B cell (primary cell): ENCODE results near the gene ACO2. TPM values are rescaled to one million over a fixed set of nuclear protein-coding genes. Genes with fewer than 3 reads are reported as not detected.

Experiments
- ATAC-seq: fragments of 200-7000 bp; cut with Tn5 transposase; one replicate; pipeline ENCODE4 v1.10.0; 2021; ENCODE audit warnings: low read depth, mild to moderate bottlenecking, moderate number of reproducible peaks, moderate library complexity
- CTCF ChIA-PET: fragments of 350-600 bp; sonication (Branson Sonifier 250); formaldehyde crosslinking; loops from one replicate; lab custom pipeline; 2021; ENCODE audit warnings: antibody characterized with exemption, inconsistent platforms; lab: Charles Lee
- POLR2A ChIA-PET: fragments of 350-600 bp; sonication (Branson Sonifier 250); formaldehyde crosslinking; loops from one replicate; lab custom pipeline; 2021; ENCODE audit warnings: antibody characterized with exemption; lab: Charles Lee
- DNase-seq: peaks from one replicate; pipeline ENCODE4 v3.0.0; 2013
- H2AFZ ChIP-seq: 2 replicates; pipeline ENCODE4 v1.6.1; 2012; ENCODE audit warnings: mild to moderate bottlenecking, low read depth, low read length; ENCODE audit not compliant: insufficient read depth, poor library complexity, severe bottlenecking
- H3K27ac ChIP-seq, 2 donors: 1 replicate in 1 of 2; 2 replicates in 1 of 2; pipeline ENCODE4 v1.5.1; 2012 to 2013; ENCODE audit warnings: low read length in 2 of 2, mild to moderate bottlenecking in 2 of 2, moderate library complexity in 1 of 2
- H3K27me3 ChIP-seq, 4 experiments: fragments of 200-600 bp in 1 of 4; sonication (generic) in 1 of 4; replicated peaks in 1 of 4; 1 replicate in 2 of 4; 2 replicates in 2 of 4; pipeline versions ENCODE4 v1.6.1 to v1.7.0; 2013 to 2016; ENCODE audit warnings: low read length in 3 of 4, mild to moderate bottlenecking in 2 of 4, mixed read lengths in 1 of 4, moderate library complexity in 1 of 4; ENCODE audit not compliant: insufficient read depth in 4 of 4, control insufficient read depth in 3 of 4; ENCODE audit errors: control extremely low read depth in 1 of 4
- H3K36me3 ChIP-seq, 2 experiments: replicated peaks in 1 of 2; 1 replicate in 1 of 2; 2 replicates in 1 of 2; pipeline versions ENCODE4 v1.6.1 to v1.7.1; 2013; ENCODE audit warnings: low read length in 1 of 2; ENCODE audit not compliant: insufficient read depth in 2 of 2, control insufficient read depth in 1 of 2; ENCODE audit errors: control extremely low read depth in 1 of 2, extremely low read depth in 1 of 2
- H3K4me1 ChIP-seq, 2 donors: fragments of 200-600 bp in 1 of 2; sonication (generic) in 1 of 2; 1 replicate in 1 of 2; 2 replicates in 1 of 2; pipeline versions ENCODE4 v1.5.1 to v1.6.1; 2013 to 2017; ENCODE audit warnings: low read length in 2 of 2; ENCODE audit not compliant: control insufficient read depth in 2 of 2, insufficient read depth in 2 of 2
- H3K4me2 ChIP-seq: replicated peaks from 2 replicates; pipeline ENCODE3; 2012; ENCODE audit warnings: mild to moderate bottlenecking, low read depth, low read length; ENCODE audit not compliant: poor library complexity, severe bottlenecking
- H3K4me3 ChIP-seq, 5 experiments: fragments of 200-600 bp in 1 of 5; sonication (generic) in 1 of 5; 1 replicate in 3 of 5; 2 replicates in 2 of 5; pipeline versions ENCODE4 v1.5.1 to v1.7.0; 2011 to 2016; ENCODE audit warnings: low read length in 4 of 5, mild to moderate bottlenecking in 4 of 5, low read depth in 2 of 5, control low read depth in 1 of 5, moderate library complexity in 1 of 5; ENCODE audit not compliant: insufficient read depth in 1 of 5; ENCODE audit errors: control extremely low read depth in 1 of 5, extremely low read depth in 1 of 5
- H3K79me2 ChIP-seq: fragments of 200-600 bp; sonication (generic); one replicate; pipeline ENCODE4 v1.6.0; 2016; ENCODE audit warnings: low read length; ENCODE audit not compliant: control insufficient read depth, insufficient read depth
- H3K9ac ChIP-seq: fragments of 200-600 bp; sonication (generic); 2 replicates; pipeline ENCODE4 v1.6.1; 2017; ENCODE audit warnings: mild to moderate bottlenecking, low read length, moderate library complexity
- H3K9me3 ChIP-seq, 3 donors: one replicate each; pipeline versions ENCODE4 v1.6.1 to v1.7.1; 2013; ENCODE audit warnings: low read length in 2 of 3; ENCODE audit not compliant: control insufficient read depth in 2 of 3, insufficient read depth in 1 of 3; ENCODE audit errors: control extremely low read depth in 1 of 3
- H4K20me1 ChIP-seq: 2 replicates; pipeline ENCODE4 v1.6.0; 2012; ENCODE audit warnings: mild to moderate bottlenecking, low read length; ENCODE audit not compliant: insufficient read depth, control insufficient read depth, poor library complexity, severe bottlenecking
- H3K27ac Mint-ChIP-seq: one replicate; pipeline ENCODE4 v1.8.0; 2021; ENCODE audit warnings: mixed read lengths
- H3K27me3 Mint-ChIP-seq: one replicate; pipeline ENCODE4 v1.8.0; 2021; ENCODE audit warnings: mixed read lengths
- H3K4me1 Mint-ChIP-seq: one replicate; pipeline ENCODE4 v1.8.0; 2021; ENCODE audit warnings: mixed read lengths
- H3K4me3 Mint-ChIP-seq: one replicate; pipeline ENCODE4 v1.8.0; 2021; ENCODE audit warnings: mixed read lengths
- H3K9me3 Mint-ChIP-seq: one replicate; pipeline ENCODE4 v1.8.0; 2022; ENCODE audit warnings: mixed read lengths; ENCODE audit not compliant: insufficient read depth
- CTCF ChIP-seq: fragments of 200-600 bp; IDR thresholded peaks from one replicate; pipeline ENCODE4 v1.8.0; 2022; ENCODE audit warnings: antibody characterized with exemption, mild to moderate bottlenecking
- EZH2 ChIP-seq: IDR thresholded peaks from 2 replicates; pipeline ENCODE4 v1.6.1; 2012; ENCODE audit warnings: borderline replicate concordance, low read depth, mild to moderate bottlenecking, moderate library complexity, low read length; ENCODE audit not compliant: insufficient read depth, poor library complexity, severe bottlenecking
- WGBS: methylation state at CpG from one replicate; pipeline ENCODE4 v1.1.5; 2013; ENCODE audit warnings: missing lambda C conversion rate; ENCODE audit not compliant: insufficient coverage; 5-methylcytosine and 5-hydroxymethylcytosine counted together
- intact Hi-C: fragments of 100-400 bp; cut with micrococcal nuclease; formaldehyde crosslinking; loops from one replicate; pipeline ENCODE4 v1.10.0; 2022
- polyA plus RNA-seq: library from polyadenylated mRNA; depleted of rRNA; stranded (reverse); fragments of >200 nt; gene quantifications from 2 replicates; pipeline ENCODE4 v1.2.3, GENCODE V29; 2012
- total RNA-seq, 2 donors: library from RNA; stranded (reverse); fragments of 120-200 nt in 1 of 2; gene quantifications; 1 replicate in 1 of 2; 2 replicates in 1 of 2; pipeline versions ENCODE4 v1.2.3 to v1.2.4, GENCODE V29; 2013 to 2022

The ACO2 gene
- total and polyA plus RNA-seq, 2 donors (not counting 1 experiment from before 2014, with no cell fraction given): 91.5 to 91.7 TPM

- Mint-ChIP-seq H3K27me3 (no peaks in the 10 kb centered on the region), H3K4me3 (no peak overlapping the region), H3K9me3 (no peaks in the 10 kb centered on the region), H3K27ac (no peak overlapping the region), H3K4me1 (peaks cover 34% of the 10 kb centered on the region)
- POLR2A ChIA-PET: no interaction called here
- H3K4me3 ChIP-seq: no peak overlapping the region
- no peak overlapping the region for H2AFZ ChIP-seq
- H3K4me1 ChIP-seq: peaks cover 13 to 17% of the 10 kb centered on the region in 2 donors
- TF ChIP-seq EZH2 (no peak), CTCF (no peak)
- no peak overlapping the region for H3K9ac ChIP-seq
- peaks cover 0 to 16% of the 10 kb centered on the region in 2 experiments for H3K36me3 ChIP-seq
- peaks cover 7% of the 10 kb centered on the region for H4K20me1 ChIP-seq
- CTCF ChIA-PET: interaction anchor here (1.2 kb wide), 1 partner anchor 136 kb away, joined by 3 read pairs; no protein-coding TSS in a partner anchor
- no peak overlapping the region for H3K27ac ChIP-seq
- WGBS: 100% methylated on average over 3 of the region's 3 CpGs
- H3K4me2 ChIP-seq: no peak overlapping the region
- intact Hi-C loops: no loop called here
- H3K27me3 ChIP-seq: no peaks in the 10 kb centered on the region
- no peaks in the 10 kb centered on the region for H3K9me3 ChIP-seq
- H3K79me2 ChIP-seq: peaks cover 33% of the 10 kb centered on the region
- ATAC-seq: no peak
- DNase-seq: no peak
These were observed 71.0 kb downstream of the ACO2 start for GRCh38 chr22:41540006-41540315.

- Histone ChIP-seq H3K36me3 (peaks cover 0 to 15% of the 10 kb centered on the region in 2 experiments), H3K9ac (no peak overlapping the region), H3K27ac (no peak overlapping the region), H3K4me1 (peaks cover 17 to 21% of the 10 kb centered on the region in 2 donors), H3K9me3 (no peaks in the 10 kb centered on the region), H3K4me3 (no peak overlapping the region), H3K4me2 (no peak overlapping the region), H3K27me3 (no peaks in the 10 kb centered on the region), H3K79me2 (peaks cover 37% of the 10 kb centered on the region), H4K20me1 (peaks cover 7% of the 10 kb centered on the region), H2AFZ (no peak overlapping the region)
- intact Hi-C loops: no loop called here
- H3K27ac Mint-ChIP-seq: peak overlapping the region; percentile 70
- POLR2A ChIA-PET: no interaction called here
- no peaks in the 10 kb centered on the region for H3K27me3 Mint-ChIP-seq
- CTCF ChIA-PET: interaction anchor here (1.2 kb wide), 1 partner anchor 136 kb away, joined by 3 read pairs; no protein-coding TSS in a partner anchor
- DNase-seq: no peak
- TF ChIP-seq EZH2 (no peak), CTCF (no peak)
- no peak for ATAC-seq
- H3K4me1 Mint-ChIP-seq: peaks cover 38% of the 10 kb centered on the region
- no peaks in the 10 kb centered on the region for H3K9me3 Mint-ChIP-seq
- 94% methylated on average over 3 of the region's 7 CpGs for WGBS
- no peak overlapping the region for H3K4me3 Mint-ChIP-seq
These were observed 71.4 kb downstream of the ACO2 start for GRCh38 chr22:41540365-41540764.
